ENCODE data around the gene TBC1D5.
"Not testable (repeated sequence)": the region's sequence is repeated elsewhere in the genome, so short reads cannot be mapped to it uniquely, and the experiment has no call there.

TBC1D5 gene

GRCh38 chr3:17392516-17392915 lies 349.9 kb downstream of the TBC1D5 start:
- DNase-seq, result not testable (repeated sequence)

GRCh38 chr3:17390785-17391184 lies 351.6 kb downstream of the TBC1D5 start:
- DNase-seq, result no peak

- no peak for DNase-seq
Observed at GRCh38 chr3:17387108-17387507, 355.3 kb downstream of the TBC1D5 start.

- no peak for DNase-seq
Observed at GRCh38 chr3:17386432-17386831, 356.0 kb downstream of the TBC1D5 start.

- no peak for DNase-seq
Observed at GRCh38 chr3:17384567-17385296, 357.7 kb downstream of the TBC1D5 start.

GRCh38 chr3:17373304-17373703 lies 369.1 kb downstream of the TBC1D5 start:
- DNase-seq, result no peak

GRCh38 chr3:17372362-17373210 lies 369.8 kb downstream of the TBC1D5 start:
- no peak for DNase-seq

GRCh38 chr3:17369973-17370372 lies 372.5 kb downstream of the TBC1D5 start:
- no peak for DNase-seq

- no peak for DNase-seq
Observed at GRCh38 chr3:17367171-17367570, 375.3 kb downstream of the TBC1D5 start.

GRCh38 chr3:17360991-17361390 lies 381.4 kb downstream of the TBC1D5 start:
- no peak for DNase-seq

GRCh38 chr3:17359911-17360310 lies 382.5 kb downstream of the TBC1D5 start:
- no peak for DNase-seq

GRCh38 chr3:17357035-17357710 lies 385.3 kb downstream of the TBC1D5 start:
- no peak for DNase-seq

GRCh38 chr3:17356585-17356984 lies 385.8 kb downstream of the TBC1D5 start:
- DNase-seq, result no peak

- DNase-seq, result no peak
Observed at GRCh38 chr3:17355591-17355990, 386.8 kb downstream of the TBC1D5 start.

GRCh38 chr3:17354341-17354740 lies 388.1 kb downstream of the TBC1D5 start:
- no peak for DNase-seq

- no peak for DNase-seq
Observed at GRCh38 chr3:17352620-17353019, 389.8 kb downstream of the TBC1D5 start.

GRCh38 chr3:17351193-17351592 lies 391.2 kb downstream of the TBC1D5 start:
- DNase-seq, result not testable (repeated sequence)

GRCh38 chr3:17349093-17349492 lies 393.3 kb downstream of the TBC1D5 start:
- DNase-seq, result no peak

- DNase-seq, result no peak
Observed at GRCh38 chr3:17342119-17342518, 400.3 kb downstream of the TBC1D5 start.

GRCh38 chr3:17340693-17341092 lies 401.7 kb downstream of the TBC1D5 start:
- DNase-seq, result no peak

- DNase-seq, result no peak
Observed at GRCh38 chr3:17340261-17340660, 402.2 kb downstream of the TBC1D5 start.

- no peak for DNase-seq
Observed at GRCh38 chr3:17339132-17339575, 403.3 kb downstream of the TBC1D5 start.

GRCh38 chr3:17336291-17336690 lies 406.1 kb downstream of the TBC1D5 start:
- no peak for DNase-seq

GRCh38 chr3:17333893-17334292 lies 408.5 kb downstream of the TBC1D5 start:
- DNase-seq, result no peak

Data from NCI-H1048 (cell line).